ENCODE measurements around the gene TMEM143. TPM values are rescaled to one million over a fixed set of nuclear protein-coding genes. Genes with fewer than 3 reads are reported as not detected.

The TMEM143 gene
- total and polyA plus RNA-seq, 4 donors, result 3.2 to 10.2 (median 6.7) TPM

DNA sequence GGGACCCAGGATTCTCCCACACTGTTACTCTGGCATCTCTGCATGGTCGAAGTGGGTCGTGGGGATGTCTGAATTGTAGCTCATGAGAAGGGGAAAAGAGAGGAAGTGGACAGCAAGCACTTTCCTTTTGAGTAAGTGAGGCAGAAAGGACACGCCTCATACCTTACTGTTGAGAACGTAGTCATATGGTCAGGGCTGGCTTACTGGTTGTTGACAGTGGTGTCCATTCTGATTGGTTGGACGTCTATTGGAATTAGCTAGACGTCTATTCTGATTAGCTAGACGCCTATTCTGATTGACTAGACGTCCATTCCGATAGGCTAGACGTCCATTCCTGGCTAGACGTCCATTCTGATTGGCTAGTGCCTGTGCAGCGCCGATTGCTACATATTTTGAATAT lies 42.1 kb upstream of the TMEM143 start:
- H3K9ac ChIP-seq (ENCODE audit: low read depth in 1 of 2, low read length in 2 of 2), result no peak overlapping the region
- peaks cover 0 to 3% (median under 1%) of the 10 kb centered on the region in 4 donors for H3K9me3 ChIP-seq (ENCODE audit: control insufficient read depth in 4 of 4, low read length in 3 of 4)
- TF ChIP-seq GABPA (IDR thresholded peaks at IDR 0.05 in 1 of 2, conservative IDR thresholded peaks at IDR 0.05 in 1 of 2) (no peak), RAD21 (IDR thresholded peaks at IDR 0.05) (no peak), HNF4G (IDR thresholded peaks at IDR 0.05) (no peak), ATF3 (IDR thresholded peaks at IDR 0.05) (no peak), FOXA1 (IDR thresholded peaks at IDR 0.05) (no peak), TAF1 (conservative IDR thresholded peaks at IDR 0.05) (no peak), JUND (IDR thresholded peaks at IDR 0.05) (no peak), NR2F2 (IDR thresholded peaks at IDR 0.05) (no peak), SP1 (IDR thresholded peaks at IDR 0.05) (no peak), CTCF (IDR thresholded peaks at IDR 0.05; ENCODE audit: low read depth, low read length, missing input control) (no peak), HNF4A (conservative IDR thresholded peaks at IDR 0.05) (no peak), YY1 (IDR thresholded peaks at IDR 0.05) (no peak), FOXA2 (IDR thresholded peaks at IDR 0.05) (no peak), REST (IDR thresholded peaks at IDR 0.05) (no peak), RXRA (IDR thresholded peaks at IDR 0.05) (no peak), EGR1 (IDR thresholded peaks at IDR 0.05; ENCODE audit: low read depth in 2 of 2) (no peak)
- TF ChIP-seq, protein P1, sequence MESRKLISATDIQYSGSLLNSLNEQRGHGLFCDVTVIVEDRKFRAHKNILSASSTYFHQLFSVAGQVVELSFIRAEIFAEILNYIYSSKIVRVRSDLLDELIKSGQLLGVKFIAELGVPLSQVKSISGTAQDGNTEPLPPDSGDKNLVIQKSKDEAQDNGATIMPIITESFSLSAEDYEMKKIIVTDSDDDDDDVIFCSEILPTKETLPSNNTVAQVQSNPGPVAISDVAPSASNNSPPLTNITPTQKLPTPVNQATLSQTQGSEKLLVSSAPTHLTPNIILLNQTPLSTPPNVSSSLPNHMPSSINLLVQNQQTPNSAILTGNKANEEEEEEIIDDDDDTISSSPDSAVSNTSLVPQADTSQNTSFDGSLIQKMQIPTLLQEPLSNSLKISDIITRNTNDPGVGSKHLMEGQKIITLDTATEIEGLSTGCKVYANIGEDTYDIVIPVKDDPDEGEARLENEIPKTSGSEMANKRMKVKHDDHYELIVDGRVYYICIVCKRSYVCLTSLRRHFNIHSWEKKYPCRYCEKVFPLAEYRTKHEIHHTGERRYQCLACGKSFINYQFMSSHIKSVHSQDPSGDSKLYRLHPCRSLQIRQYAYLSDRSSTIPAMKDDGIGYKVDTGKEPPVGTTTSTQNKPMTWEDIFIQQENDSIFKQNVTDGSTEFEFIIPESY (IDR thresholded peaks at IDR 0.05), result no peak
- TF ChIP-seq, protein P2, sequence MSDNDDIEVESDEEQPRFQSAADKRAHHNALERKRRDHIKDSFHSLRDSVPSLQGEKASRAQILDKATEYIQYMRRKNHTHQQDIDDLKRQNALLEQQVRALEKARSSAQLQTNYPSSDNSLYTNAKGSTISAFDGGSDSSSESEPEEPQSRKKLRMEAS (IDR thresholded peaks at IDR 0.05), result no peak
- no peak overlapping the region for H3K4me3 ChIP-seq (ENCODE audit: low read depth in 1 of 3, low read length in 3 of 3)
- H3K36me3 ChIP-seq (ENCODE audit: control insufficient read depth in 4 of 4, insufficient read depth in 3 of 4, low read depth in 1 of 4, low read length in 3 of 4), result no peaks in the 10 kb centered on the region
- DNase-seq (ENCODE audit: low spot score), result no peak
- H3K4me1 ChIP-seq (ENCODE audit: control insufficient read depth in 4 of 4, insufficient read depth in 4 of 4, low read length in 3 of 4), result peaks cover 0 to 3% (median 0%) of the 10 kb centered on the region in 4 donors
- H3K27ac ChIP-seq (ENCODE audit: low read depth in 1 of 2, low read length in 2 of 2), result no peak overlapping the region
- H3K27me3 ChIP-seq (ENCODE audit: control insufficient read depth in 4 of 4, insufficient read depth in 4 of 4, low read length in 3 of 4), result no peaks in the 10 kb centered on the region
- 73% methylated on average over 13 of the region's 13 CpGs for WGBS
